ENCODE measurements around the gene SIRPB1. TPM values are rescaled to one million over a fixed set of nuclear protein-coding genes. Genes with fewer than 3 reads are reported as not detected.

Gene SIRPB1
- 2.2 and 3.6 TPM in 2 replicates for total RNA-seq

GRCh38 chr20:1619861-1620444, at the start of gene SIRPB1:
Gene SIRPB1, minus strand, starts transcription at chr20:1620009. Its CDS starts 65 bp downstream, at chr20:1619944.

GRCh38 chr20:1657556-1658334, 37.9 kb upstream of the SIRPB1 start, which contains the start of gene SIRPG:
Gene SIRPG, minus strand, starts transcription at chr20:1657779. Its CDS starts 65 bp downstream, at chr20:1657714.

Other genes starting within 250 kb of the SIRPB1 start
- gene FKBP1A, start 227.0 kb downstream of the SIRPB1 start, total RNA-seq: 145 and 146 TPM in 2 replicates
- 26.1 and 28.0 TPM in 2 replicates for gene NSFL1C, start 153.2 kb downstream of the SIRPB1 start, total RNA-seq
- not detected in 2 replicates for gene SIRPB2, start 128.6 kb downstream of the SIRPB1 start, total RNA-seq
- gene SIRPD, start 62.3 kb downstream of the SIRPB1 start, total RNA-seq: not detected in 2 replicates
- not detected in 2 replicates for gene SIRPG, start 37.8 kb upstream of the SIRPB1 start, total RNA-seq

Data from cardiac atrium fibroblast (primary cell).